ENCODE data around the gene C3orf38. TPM values are rescaled to one million over a fixed set of nuclear protein-coding genes. Genes with fewer than 3 reads are reported as not detected.

The C3orf38 gene
- total RNA-seq, 1 donor from 2014 or later, result 61.6 TPM

DNA sequence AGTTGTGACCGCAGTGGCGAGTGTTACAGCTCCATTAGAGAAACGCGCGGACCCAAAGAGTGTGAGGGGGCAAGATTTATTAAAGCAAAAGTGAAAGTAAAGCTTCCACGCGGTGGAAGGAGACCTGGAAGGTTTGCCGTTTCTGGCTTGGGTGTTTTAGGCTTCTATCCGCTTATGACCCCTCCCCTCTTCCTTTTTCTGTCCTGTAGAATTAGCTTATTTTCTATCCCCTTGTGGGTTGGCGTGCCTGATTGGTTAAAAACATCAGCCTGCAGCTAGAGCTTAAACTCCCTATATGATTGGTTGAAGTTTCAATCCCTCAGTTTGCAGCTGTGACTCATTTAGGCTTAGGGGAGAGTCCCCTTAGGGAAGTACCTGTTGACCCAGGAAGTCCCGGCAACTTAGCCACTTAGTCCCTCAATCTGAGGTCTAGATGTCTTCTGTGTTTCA lies 39.6 kb downstream of the C3orf38 start:
- Mint-ChIP-seq H3K36me3 (no peaks in the 10 kb centered on the region), H3K27ac (no peak overlapping the region), H3K27me3 (ENCODE audit: insufficient read depth, low read depth) (peaks cover 4% of the 10 kb centered on the region), H3K9me3 (peaks cover 12% of the 10 kb centered on the region), H3K4me3 (no peak overlapping the region), H3K4me1 (no peaks in the 10 kb centered on the region)
- Histone ChIP-seq H3K4me3 (no peak overlapping the region), H2AFZ (replicated peaks) (no peak overlapping the region), H3K9ac (no peak overlapping the region), H4K20me1 (ENCODE audit: low read depth) (no peaks in the 10 kb centered on the region), H3F3A (ENCODE audit: low read depth) (no peaks in the 10 kb centered on the region), H3K79me2 (ENCODE audit: low read depth) (no peaks in the 10 kb centered on the region), H3K36me3 (no peaks in the 10 kb centered on the region), H3K27ac (no peak overlapping the region), H3K9me3 (ENCODE audit: low read depth) (no peaks in the 10 kb centered on the region), H3K4me2 (no peak overlapping the region), H3K4me1 (no peaks in the 10 kb centered on the region), H3K27me3 (no peaks in the 10 kb centered on the region)
- DNase-seq (ENCODE audit: low spot score), result no peak
- TF ChIP-seq EZH2 (IDR thresholded peaks at IDR 0.05), result no peak
- TF ChIP-seq, protein P1, sequence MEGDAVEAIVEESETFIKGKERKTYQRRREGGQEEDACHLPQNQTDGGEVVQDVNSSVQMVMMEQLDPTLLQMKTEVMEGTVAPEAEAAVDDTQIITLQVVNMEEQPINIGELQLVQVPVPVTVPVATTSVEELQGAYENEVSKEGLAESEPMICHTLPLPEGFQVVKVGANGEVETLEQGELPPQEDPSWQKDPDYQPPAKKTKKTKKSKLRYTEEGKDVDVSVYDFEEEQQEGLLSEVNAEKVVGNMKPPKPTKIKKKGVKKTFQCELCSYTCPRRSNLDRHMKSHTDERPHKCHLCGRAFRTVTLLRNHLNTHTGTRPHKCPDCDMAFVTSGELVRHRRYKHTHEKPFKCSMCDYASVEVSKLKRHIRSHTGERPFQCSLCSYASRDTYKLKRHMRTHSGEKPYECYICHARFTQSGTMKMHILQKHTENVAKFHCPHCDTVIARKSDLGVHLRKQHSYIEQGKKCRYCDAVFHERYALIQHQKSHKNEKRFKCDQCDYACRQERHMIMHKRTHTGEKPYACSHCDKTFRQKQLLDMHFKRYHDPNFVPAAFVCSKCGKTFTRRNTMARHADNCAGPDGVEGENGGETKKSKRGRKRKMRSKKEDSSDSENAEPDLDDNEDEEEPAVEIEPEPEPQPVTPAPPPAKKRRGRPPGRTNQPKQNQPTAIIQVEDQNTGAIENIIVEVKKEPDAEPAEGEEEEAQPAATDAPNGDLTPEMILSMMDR (IDR thresholded peaks at IDR 0.05), result no peak
- no peak for TF ChIP-seq EZH2phosphoT487 (IDR thresholded peaks at IDR 0.05)

DNA sequence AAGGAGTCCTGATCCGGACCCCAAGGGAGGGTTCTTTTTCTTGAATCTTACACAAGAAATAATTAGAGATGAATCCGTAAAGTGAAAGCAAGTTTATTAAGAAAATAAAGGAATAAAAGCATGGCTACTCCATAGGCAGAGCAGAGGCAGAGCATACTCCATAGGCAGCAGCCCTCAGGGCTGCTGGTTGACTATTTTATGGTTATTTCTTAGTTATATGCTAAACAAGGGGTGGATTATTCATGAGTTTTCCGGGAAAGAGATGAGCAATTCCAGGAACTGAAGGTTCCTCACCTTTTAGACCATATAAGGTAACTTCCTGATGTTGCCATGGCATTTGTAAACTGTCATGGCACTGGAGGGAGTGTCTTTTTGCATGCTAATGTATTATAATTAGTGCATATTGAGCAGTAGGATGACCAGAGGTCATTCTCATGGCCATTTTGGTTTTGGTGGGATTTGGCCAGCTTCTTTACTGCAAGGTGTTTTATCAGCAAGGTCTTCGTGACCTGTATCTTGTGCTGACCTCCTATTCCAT lies 42.2 kb downstream of the C3orf38 start:
- no peaks in the 10 kb centered on the region for H3K79me2 ChIP-seq (ENCODE audit: low read depth)
- H3K4me3 ChIP-seq, result no peak overlapping the region
- Mint-ChIP-seq H3K27me3 (ENCODE audit: insufficient read depth, low read depth) (peaks cover 4% of the 10 kb centered on the region), H3K9me3 (no peaks in the 10 kb centered on the region), H3K4me1 (no peaks in the 10 kb centered on the region), H3K36me3 (no peaks in the 10 kb centered on the region), H3K4me3 (no peak overlapping the region), H3K27ac (no peak overlapping the region)
- no peak overlapping the region for H3K4me2 ChIP-seq
- H3K36me3 ChIP-seq, result no peaks in the 10 kb centered on the region
- H3F3A ChIP-seq (ENCODE audit: low read depth), result no peaks in the 10 kb centered on the region
- no peaks in the 10 kb centered on the region for H3K27me3 ChIP-seq
- no peak overlapping the region for H3K9ac ChIP-seq
- no peak for DNase-seq (ENCODE audit: low spot score)
- H3K27ac ChIP-seq, result no peak overlapping the region
- no peaks in the 10 kb centered on the region for H3K4me1 ChIP-seq
- H4K20me1 ChIP-seq (ENCODE audit: low read depth), result no peaks in the 10 kb centered on the region
- TF ChIP-seq EZH2phosphoT487 (IDR thresholded peaks at IDR 0.05), result no peak
- TF ChIP-seq, protein P1 (IDR thresholded peaks at IDR 0.05), result no peak
- TF ChIP-seq EZH2 (IDR thresholded peaks at IDR 0.05), result no peak
- H2AFZ ChIP-seq (replicated peaks), result no peak overlapping the region
- H3K9me3 ChIP-seq (ENCODE audit: low read depth), result no peaks in the 10 kb centered on the region

DNA sequence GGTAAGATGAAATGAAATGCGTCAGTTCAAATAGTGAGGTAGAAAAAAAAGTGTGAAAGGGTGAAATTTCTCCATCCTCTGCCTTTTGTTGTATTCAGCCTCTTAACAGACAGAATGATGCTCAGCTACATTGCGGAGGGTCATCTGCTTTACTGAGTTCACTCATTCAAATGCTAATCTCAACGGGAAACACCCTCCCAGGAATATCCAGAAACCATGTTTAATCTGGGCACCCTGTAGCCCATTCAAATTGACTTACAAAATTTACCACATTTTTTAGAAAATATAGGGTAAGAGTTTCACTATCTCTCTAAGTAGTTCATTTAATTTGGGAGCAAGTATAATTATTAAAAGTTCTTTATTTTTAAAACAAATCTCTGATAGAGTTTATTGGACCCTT lies 42.9 kb downstream of the C3orf38 start:
- Mint-ChIP-seq H3K9me3 (no peaks in the 10 kb centered on the region), H3K4me1 (no peaks in the 10 kb centered on the region), H3K27ac (no peak overlapping the region), H3K27me3 (ENCODE audit: insufficient read depth, low read depth) (peaks cover 4% of the 10 kb centered on the region), H3K4me3 (no peak overlapping the region), H3K36me3 (no peaks in the 10 kb centered on the region)
- no peak for DNase-seq (ENCODE audit: low spot score)
- TF ChIP-seq EZH2phosphoT487 (IDR thresholded peaks at IDR 0.05) (no peak), EZH2 (IDR thresholded peaks at IDR 0.05) (no peak)
- TF ChIP-seq, protein P1 (IDR thresholded peaks at IDR 0.05), result no peak
- H3K4me1 ChIP-seq, result no peaks in the 10 kb centered on the region
- no peak overlapping the region for H3K9ac ChIP-seq
- no peak overlapping the region for H3K4me2 ChIP-seq
- no peaks in the 10 kb centered on the region for H3F3A ChIP-seq (ENCODE audit: low read depth)
- no peaks in the 10 kb centered on the region for H3K79me2 ChIP-seq (ENCODE audit: low read depth)
- H3K27me3 ChIP-seq, result no peaks in the 10 kb centered on the region
- H3K9me3 ChIP-seq (ENCODE audit: low read depth), result no peaks in the 10 kb centered on the region
- H3K36me3 ChIP-seq, result no peaks in the 10 kb centered on the region
- no peak overlapping the region for H3K4me3 ChIP-seq
- no peak overlapping the region for H3K27ac ChIP-seq
- no peak overlapping the region for H2AFZ ChIP-seq (replicated peaks)
- H4K20me1 ChIP-seq (ENCODE audit: low read depth), result no peaks in the 10 kb centered on the region

Measured in neural progenitor cell (in vitro differentiated cells).